GM19193 (cell line): Measurements from ENCODE around the gene HDAC4.

Source experiments
- POLR2A ChIP-seq: IDR thresholded peaks from 4 replicates; pipeline ENCODE4 v1.6.1; 2011; ENCODE audit not compliant: insufficient read depth, insufficient read length; ENCODE audit errors: extremely low read depth

Gene HDAC4

GRCh38 chr2:239400596-239401066 is at the start of gene HDAC4:
Gene HDAC4 (minus strand): TSS chr2:239401020. CDS start chr2:239352699, 48,321 bp downstream.
- no peak for TF ChIP-seq POLR2A

GRCh38 chr2:239445771-239446524 is 45.1 kb upstream of the HDAC4 start:
- TF ChIP-seq POLR2A, result no peak

- TF ChIP-seq POLR2A, result no peak
These were observed 44.1 kb upstream of the HDAC4 start for GRCh38 chr2:239444626-239445577.

- TF ChIP-seq POLR2A, result no peak
These were observed 43.1 kb upstream of the HDAC4 start for GRCh38 chr2:239443666-239444567.

- no peak for TF ChIP-seq POLR2A
These were observed 42.3 kb upstream of the HDAC4 start for GRCh38 chr2:239443102-239443620.

- no peak for TF ChIP-seq POLR2A
These were observed 41.4 kb upstream of the HDAC4 start for GRCh38 chr2:239442192-239442591.

GRCh38 chr2:239441261-239442078 is 40.6 kb upstream of the HDAC4 start:
- TF ChIP-seq POLR2A, result no peak

GRCh38 chr2:239440511-239440959 is 39.7 kb upstream of the HDAC4 start:
- no peak for TF ChIP-seq POLR2A

- TF ChIP-seq POLR2A, result no peak
These were observed 39.0 kb upstream of the HDAC4 start for GRCh38 chr2:239439754-239440315.

GRCh38 chr2:239438995-239439753 is 38.4 kb upstream of the HDAC4 start:
- no peak for TF ChIP-seq POLR2A

GRCh38 chr2:239438368-239438767 is 37.5 kb upstream of the HDAC4 start:
- no peak for TF ChIP-seq POLR2A

- no peak for TF ChIP-seq POLR2A
These were observed 36.0 kb upstream of the HDAC4 start for GRCh38 chr2:239436669-239437335.
